Sigmoid colon (tissue), 4 donors: ENCODE data around the gene CEACAM19.

ENCODE experiments used
- POLR2A ChIP-seq, 2 donors: fragments of 450-650 bp; IDR thresholded peaks; one replicate each; pipeline ENCODE4 v1.6.1; 2016; ENCODE audit warnings: antibody characterized with exemption in 2 of 2, mild to moderate bottlenecking in 2 of 2, moderate library complexity in 2 of 2
- POLR2AphosphoS5 ChIP-seq, 4 donors: sonication (generic); formaldehyde crosslinking; IDR thresholded peaks; one replicate each; pipeline ENCODE4 v1.6.1; 2017; ENCODE audit warnings: antibody characterized with exemption in 4 of 4
- TF ChIP-seq, protein P1 (sequence below), 4 experiments: fragments of 450-650 bp in 3 of 4; fragments of 200-600 bp in 1 of 4; IDR thresholded peaks; one replicate each; pipeline ENCODE4 v1.5.1; 2016 to 2019; ENCODE audit warnings: antibody characterized with exemption in 4 of 4, mild to moderate bottlenecking in 3 of 4, moderate library complexity in 2 of 4

DNA sequence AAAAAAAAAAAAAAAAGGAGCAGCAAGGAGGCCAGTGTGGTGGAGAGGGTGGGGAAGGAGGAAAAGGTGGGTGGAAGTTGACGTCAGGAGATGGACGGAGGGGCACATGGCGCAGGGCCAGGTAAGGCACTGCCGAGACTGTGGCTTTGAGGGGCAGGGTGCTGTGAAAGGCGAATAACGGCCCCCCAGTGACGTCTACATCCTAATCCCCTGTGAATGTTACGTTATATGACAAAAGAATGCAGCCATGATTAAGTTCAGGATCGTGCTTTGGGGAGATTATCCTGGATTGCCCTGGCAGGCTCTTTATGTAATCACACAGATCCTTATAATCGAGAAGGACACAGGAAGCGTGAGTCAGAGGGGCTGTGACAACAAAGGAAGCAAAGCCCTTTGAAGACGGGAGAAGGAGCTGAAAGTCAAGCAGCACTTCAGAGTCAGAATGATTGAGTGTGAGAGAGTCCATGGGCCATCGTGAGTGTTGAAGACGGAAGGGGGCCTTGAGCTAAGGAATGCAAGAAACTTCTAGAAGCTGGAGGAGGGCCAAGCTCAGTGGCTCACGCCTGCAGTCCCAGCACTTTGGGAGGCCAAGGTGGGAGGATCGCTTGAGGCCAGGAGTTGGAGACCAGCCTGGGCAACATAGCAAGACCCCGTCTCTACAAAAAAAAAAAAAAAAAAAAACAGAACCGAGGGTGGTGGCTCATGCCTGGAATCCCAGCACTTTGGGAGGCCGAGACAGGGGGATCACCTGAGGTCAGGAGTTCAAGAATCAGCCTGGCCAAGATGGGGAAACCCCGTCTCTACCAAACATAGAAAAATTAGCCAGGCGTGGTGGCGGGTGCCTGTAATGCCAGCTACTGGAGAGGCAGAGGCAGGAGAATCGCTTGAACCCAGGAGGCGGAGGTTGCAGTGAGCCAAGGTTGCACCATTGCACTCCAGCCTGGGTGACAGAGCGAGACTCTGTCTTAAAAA lies 13.9 kb downstream of the CEACAM19 start:
- TF ChIP-seq POLR2A (IDR thresholded peaks at IDR 0.05) (no peak), POLR2AphosphoS5 (IDR thresholded peaks at IDR 0.05) (no peak)
- TF ChIP-seq, protein P1, sequence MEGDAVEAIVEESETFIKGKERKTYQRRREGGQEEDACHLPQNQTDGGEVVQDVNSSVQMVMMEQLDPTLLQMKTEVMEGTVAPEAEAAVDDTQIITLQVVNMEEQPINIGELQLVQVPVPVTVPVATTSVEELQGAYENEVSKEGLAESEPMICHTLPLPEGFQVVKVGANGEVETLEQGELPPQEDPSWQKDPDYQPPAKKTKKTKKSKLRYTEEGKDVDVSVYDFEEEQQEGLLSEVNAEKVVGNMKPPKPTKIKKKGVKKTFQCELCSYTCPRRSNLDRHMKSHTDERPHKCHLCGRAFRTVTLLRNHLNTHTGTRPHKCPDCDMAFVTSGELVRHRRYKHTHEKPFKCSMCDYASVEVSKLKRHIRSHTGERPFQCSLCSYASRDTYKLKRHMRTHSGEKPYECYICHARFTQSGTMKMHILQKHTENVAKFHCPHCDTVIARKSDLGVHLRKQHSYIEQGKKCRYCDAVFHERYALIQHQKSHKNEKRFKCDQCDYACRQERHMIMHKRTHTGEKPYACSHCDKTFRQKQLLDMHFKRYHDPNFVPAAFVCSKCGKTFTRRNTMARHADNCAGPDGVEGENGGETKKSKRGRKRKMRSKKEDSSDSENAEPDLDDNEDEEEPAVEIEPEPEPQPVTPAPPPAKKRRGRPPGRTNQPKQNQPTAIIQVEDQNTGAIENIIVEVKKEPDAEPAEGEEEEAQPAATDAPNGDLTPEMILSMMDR (IDR thresholded peaks at IDR 0.05): no peak
